ENCODE data around the gene ITPR2. TPM values are rescaled to one million over a fixed set of nuclear protein-coding genes. Genes with fewer than 3 reads are reported as not detected.

The ITPR2 gene
- total RNA-seq, 3 donors from 2014 or later = 33.3 to 60.8 (median 54.0) TPM

DNA sequence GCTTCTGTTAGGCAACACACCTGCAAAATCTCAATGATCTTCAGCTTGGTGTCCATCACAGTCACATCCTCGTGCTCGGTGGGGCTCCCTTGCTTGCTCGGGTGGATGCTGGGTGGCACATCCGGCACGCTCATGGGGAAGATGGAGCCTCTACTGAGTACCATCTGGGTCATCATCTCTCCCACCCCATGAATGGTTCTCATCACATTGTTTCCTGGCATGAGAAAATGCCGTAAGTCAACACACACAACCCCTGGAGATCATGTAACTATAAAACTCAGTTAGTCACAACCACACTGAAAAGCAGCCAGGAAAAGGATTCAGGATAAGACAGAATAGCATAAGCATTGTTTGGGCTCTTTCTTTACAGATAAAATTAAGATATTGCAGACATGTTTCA lies 201.1 kb downstream of the ITPR2 start:
- no peaks in the 10 kb centered on the region for H3K36me3 ChIP-seq (ENCODE audit: low read depth)
- no peaks in the 10 kb centered on the region for H3K9me3 ChIP-seq
- intact Hi-C loops (cut with DNase I, micrococcal nuclease) = no loop called here
- no peaks in the 10 kb centered on the region for H3K4me1 ChIP-seq (ENCODE audit: low read depth)
- no peak for ATAC-seq
- TF ChIP-seq, protein P1, sequence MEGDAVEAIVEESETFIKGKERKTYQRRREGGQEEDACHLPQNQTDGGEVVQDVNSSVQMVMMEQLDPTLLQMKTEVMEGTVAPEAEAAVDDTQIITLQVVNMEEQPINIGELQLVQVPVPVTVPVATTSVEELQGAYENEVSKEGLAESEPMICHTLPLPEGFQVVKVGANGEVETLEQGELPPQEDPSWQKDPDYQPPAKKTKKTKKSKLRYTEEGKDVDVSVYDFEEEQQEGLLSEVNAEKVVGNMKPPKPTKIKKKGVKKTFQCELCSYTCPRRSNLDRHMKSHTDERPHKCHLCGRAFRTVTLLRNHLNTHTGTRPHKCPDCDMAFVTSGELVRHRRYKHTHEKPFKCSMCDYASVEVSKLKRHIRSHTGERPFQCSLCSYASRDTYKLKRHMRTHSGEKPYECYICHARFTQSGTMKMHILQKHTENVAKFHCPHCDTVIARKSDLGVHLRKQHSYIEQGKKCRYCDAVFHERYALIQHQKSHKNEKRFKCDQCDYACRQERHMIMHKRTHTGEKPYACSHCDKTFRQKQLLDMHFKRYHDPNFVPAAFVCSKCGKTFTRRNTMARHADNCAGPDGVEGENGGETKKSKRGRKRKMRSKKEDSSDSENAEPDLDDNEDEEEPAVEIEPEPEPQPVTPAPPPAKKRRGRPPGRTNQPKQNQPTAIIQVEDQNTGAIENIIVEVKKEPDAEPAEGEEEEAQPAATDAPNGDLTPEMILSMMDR (IDR thresholded peaks at IDR 0.05) = no peak
- no peak overlapping the region for H3K4me3 ChIP-seq
- no peak for DNase-seq

DNA sequence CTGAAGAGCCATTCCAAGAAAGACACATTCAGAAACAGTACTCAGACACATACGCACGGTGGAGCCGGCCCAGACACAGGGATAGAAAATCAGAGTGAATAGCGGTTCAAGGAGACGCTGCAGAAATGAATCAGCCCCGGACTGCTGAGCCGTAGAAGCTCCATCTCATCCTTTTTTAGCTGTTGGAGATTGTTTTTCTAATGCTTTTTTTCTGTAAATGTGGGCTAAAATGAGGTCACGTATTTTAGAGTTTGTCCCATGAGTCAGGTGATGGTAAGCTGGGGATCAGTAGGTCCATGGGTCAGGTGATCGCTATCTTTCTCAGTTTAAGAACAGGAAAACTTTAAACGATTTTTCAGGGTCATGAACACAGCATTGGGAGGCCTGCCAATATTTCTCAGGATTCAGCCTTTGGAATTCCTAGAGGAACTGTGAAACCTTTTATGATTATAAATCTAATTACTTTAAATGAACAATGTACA lies 202.4 kb downstream of the ITPR2 start:
- TF ChIP-seq, protein P1 (IDR thresholded peaks at IDR 0.05) = no peak
- intact Hi-C loops (cut with DNase I, micrococcal nuclease) = no loop called here
- no peaks in the 10 kb centered on the region for H3K36me3 ChIP-seq (ENCODE audit: low read depth)
- H3K9me3 ChIP-seq = no peaks in the 10 kb centered on the region
- DNase-seq (no peak), ATAC-seq (no peak)
- H3K4me1 ChIP-seq (ENCODE audit: low read depth) = no peaks in the 10 kb centered on the region
- no peak overlapping the region for H3K4me3 ChIP-seq

DNA sequence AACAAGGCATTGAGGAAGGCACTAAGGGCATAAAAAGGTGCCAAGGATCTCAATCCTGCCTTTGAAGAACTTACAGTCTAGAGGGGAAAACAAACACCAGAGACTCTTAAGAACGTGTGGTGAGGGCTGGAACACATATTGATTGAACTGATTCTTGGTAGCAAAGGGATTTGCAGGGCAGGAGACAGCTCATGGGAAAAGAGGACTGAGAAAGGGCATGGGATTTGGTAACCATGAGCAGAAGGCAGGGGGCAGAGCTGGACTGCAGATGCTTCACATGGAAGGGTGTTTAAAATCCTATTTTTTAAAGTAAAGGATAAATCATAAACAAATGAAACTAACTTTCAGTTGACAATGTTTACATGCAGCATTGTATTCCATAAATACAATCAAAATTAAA lies 203.1 kb downstream of the ITPR2 start:
- TF ChIP-seq, protein P1 (IDR thresholded peaks at IDR 0.05) = no peak
- intact Hi-C loops (cut with DNase I, micrococcal nuclease) = no loop called here
- DNase-seq (no peak), ATAC-seq (no peak)
- H3K4me1 ChIP-seq (ENCODE audit: low read depth) = no peaks in the 10 kb centered on the region
- no peak overlapping the region for H3K4me3 ChIP-seq
- H3K36me3 ChIP-seq (ENCODE audit: low read depth) = no peaks in the 10 kb centered on the region
- H3K9me3 ChIP-seq = no peaks in the 10 kb centered on the region

DNA sequence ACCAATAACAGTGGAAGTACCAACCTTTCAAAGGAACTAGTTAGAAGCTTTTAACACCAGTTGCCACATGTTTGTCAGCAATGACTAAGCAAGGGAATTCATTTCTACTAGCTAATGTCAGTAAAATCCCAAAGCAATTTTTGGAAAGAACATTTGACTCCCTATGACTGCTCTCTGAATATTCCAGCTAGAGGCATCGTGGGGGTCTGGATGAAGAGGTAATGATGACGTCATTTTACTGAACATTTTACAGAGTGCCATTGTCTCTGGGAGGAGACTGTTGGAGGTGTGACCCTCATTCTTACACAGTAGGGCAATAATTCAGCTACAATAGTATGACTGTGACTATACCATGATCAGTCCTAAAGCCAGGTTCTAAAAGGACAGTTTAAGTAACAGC lies 204.8 kb downstream of the ITPR2 start:
- intact Hi-C loops (cut with DNase I, micrococcal nuclease) = no loop called here
- no peaks in the 10 kb centered on the region for H3K9me3 ChIP-seq
- ATAC-seq = no peak
- H3K4me3 ChIP-seq = no peak overlapping the region
- TF ChIP-seq, protein P1 (IDR thresholded peaks at IDR 0.05) = no peak
- no peaks in the 10 kb centered on the region for H3K4me1 ChIP-seq (ENCODE audit: low read depth)
- no peak for DNase-seq
- no peaks in the 10 kb centered on the region for H3K36me3 ChIP-seq (ENCODE audit: low read depth)

DNA sequence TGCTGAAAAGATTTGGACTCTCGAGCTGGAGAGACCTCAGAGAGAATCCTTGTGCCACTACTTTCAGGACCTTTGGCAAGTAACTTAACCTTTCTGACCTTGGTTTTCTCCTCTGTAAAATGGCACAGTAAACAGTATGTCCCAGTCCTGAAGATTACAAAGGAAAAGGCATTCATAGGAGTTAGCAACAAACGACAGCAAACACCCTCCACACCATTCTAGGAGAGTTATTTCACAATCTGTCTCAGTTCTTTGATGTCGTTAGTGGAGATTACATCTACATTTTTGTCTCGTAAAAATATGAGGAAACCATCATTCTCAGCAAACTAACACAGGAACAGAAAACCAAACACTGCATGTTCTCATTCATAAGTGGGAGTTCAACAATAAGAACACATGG lies 205.7 kb downstream of the ITPR2 start:
- Histone ChIP-seq H3K4me1 (ENCODE audit: low read depth) (no peaks in the 10 kb centered on the region), H3K36me3 (ENCODE audit: low read depth) (no peaks in the 10 kb centered on the region), H3K9me3 (no peaks in the 10 kb centered on the region), H3K4me3 (no peak overlapping the region)
- DNase-seq (no peak), ATAC-seq (no peak)
- TF ChIP-seq, protein P1 (IDR thresholded peaks at IDR 0.05) = no peak
- intact Hi-C loops (cut with DNase I, micrococcal nuclease) = no loop called here

DNA sequence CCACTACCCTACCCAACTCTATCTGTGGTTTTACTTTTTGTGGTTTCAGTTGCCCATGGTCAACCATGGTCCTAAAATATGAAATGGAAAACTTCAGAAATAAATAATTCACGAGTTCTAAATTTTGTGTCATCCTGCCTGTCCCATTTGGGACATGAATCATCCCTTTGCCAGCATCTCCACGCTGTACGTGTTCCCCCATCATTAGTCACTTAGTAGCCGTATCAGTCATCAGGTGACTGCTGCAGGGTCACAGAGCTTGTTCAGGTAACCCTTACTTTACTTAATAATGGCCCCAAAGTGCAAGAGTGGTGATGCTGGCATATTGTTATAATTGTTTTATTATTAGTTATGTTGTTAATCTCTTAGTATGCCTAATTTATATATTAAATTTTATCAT lies 209.9 kb downstream of the ITPR2 start:
- TF ChIP-seq, protein P1 (IDR thresholded peaks at IDR 0.05) = no peak
- Histone ChIP-seq H3K4me1 (ENCODE audit: low read depth) (no peaks in the 10 kb centered on the region), H3K4me3 (no peak overlapping the region), H3K36me3 (ENCODE audit: low read depth) (no peaks in the 10 kb centered on the region), H3K9me3 (no peaks in the 10 kb centered on the region)
- ATAC-seq (no peak), DNase-seq (no peak)
- intact Hi-C loops (cut with DNase I, micrococcal nuclease) = no loop called here

All from mucosa of descending colon (tissue), 3 donors.